Body of pancreas (tissue), 4 donors: ENCODE results near the gene TFPI. TPM values are rescaled to one million over a fixed set of nuclear protein-coding genes. Genes with fewer than 3 reads are reported as not detected.

Experiments used
- ATAC-seq: fragments of 150-250 bp; one replicate; pipeline ENCODE4 v1.9.1; 2016
- DNase-seq, 4 donors: peaks; one replicate each; pipeline ENCODE4 v3.0.0-alpha.2; 2019
- H3K27ac ChIP-seq, 4 donors: fragments of 200-600 bp; sonication (generic); 1 replicate in 3 of 4; 2 replicates in 1 of 4; pipeline versions ENCODE4 v1.5.1 to v1.6.1; 2016 to 2019; ENCODE audit warnings: mild to moderate bottlenecking in 1 of 4, mixed read lengths in 1 of 4, moderate library complexity in 1 of 4
- H3K27me3 ChIP-seq, 2 donors: fragments of 200-600 bp; sonication (generic); one replicate each; pipeline ENCODE4 v1.6.0; 2016; ENCODE audit warnings: mild to moderate bottlenecking in 1 of 2
- H3K36me3 ChIP-seq, 2 donors: fragments of 200-600 bp; sonication (generic); replicated peaks in 1 of 2; 2 replicates each; pipeline ENCODE4 v1.5.1; 2016; ENCODE audit warnings: low read depth in 2 of 2; ENCODE audit not compliant: insufficient read depth in 1 of 2
- H3K4me1 ChIP-seq: fragments of 200-600 bp; sonication (generic); one replicate; pipeline ENCODE4 v1.6.0; 2016
- H3K4me3 ChIP-seq, 2 donors: fragments of 200-600 bp; sonication (generic); 1 replicate in 1 of 2; 2 replicates in 1 of 2; pipeline ENCODE4 v1.5.1; 2016 to 2019
- H3K9me3 ChIP-seq, 3 donors: fragments of 200-600 bp; sonication (generic); 1 replicate in 2 of 3; 2 replicates in 1 of 3; pipeline ENCODE4 v1.5.1; 2016
- CTCF ChIP-seq, 7 experiments: fragments of 450-650 bp in 4 of 7; fragments of 200-600 bp in 3 of 7; sonication (generic) in 3 of 7; IDR thresholded peaks; one replicate each; pipeline ENCODE4 v1.5.1; 2016 to 2019; ENCODE audit warnings: antibody characterized with exemption in 7 of 7
- POLR2A ChIP-seq, 3 donors: fragments of 450-650 bp; IDR thresholded peaks; one replicate each; pipeline ENCODE4 v1.6.1; 2016; ENCODE audit warnings: antibody characterized with exemption in 3 of 3, mild to moderate bottlenecking in 2 of 3
- WGBS, 2 donors: methylation state at CpG; one replicate each; pipeline ENCODE4 v1.1.5; 2017; 5-methylcytosine and 5-hydroxymethylcytosine counted together
- intact Hi-C: fragments of 100-400 bp; cut with DNase I; formaldehyde crosslinking; loops from one replicate; pipeline ENCODE4 v1.15.1; 2023
- total RNA-seq, 2 donors: library from RNA; depleted of rRNA; stranded (reverse); fragments of >200 nt; gene quantifications; one replicate each; pipeline ENCODE4 v1.1.0, GENCODE V29; 2016

TFPI gene
- total RNA-seq, 2 donors from 2014 or later, result 21.1 to 54.2 TPM

GRCh38 chr2:187451510-187451909 lies 102.7 kb downstream of the TFPI start:
- no peak for DNase-seq
- H3K9me3 ChIP-seq, result no peaks in the 10 kb centered on the region
- H3K36me3 ChIP-seq, result no peaks in the 10 kb centered on the region
- no peaks in the 10 kb centered on the region for H3K27me3 ChIP-seq
- H3K27ac ChIP-seq, result no peak overlapping the region
- no peak for ATAC-seq
- H3K4me3 ChIP-seq, result no peak overlapping the region
- no peak for TF ChIP-seq POLR2A (IDR thresholded peaks at IDR 0.05)
- TF ChIP-seq CTCF (IDR thresholded peaks at IDR 0.05), result no peak
- intact Hi-C loops, result loop anchor here (10.0 kb wide), 1 partner anchor 587 kb away; no protein-coding TSS in a partner anchor
- H3K4me1 ChIP-seq, result no peaks in the 10 kb centered on the region

GRCh38 chr2:187447336-187447735 lies 106.9 kb downstream of the TFPI start:
- no peak overlapping the region for H3K27ac ChIP-seq
- H3K4me1 ChIP-seq, result no peaks in the 10 kb centered on the region
- H3K27me3 ChIP-seq, result no peaks in the 10 kb centered on the region
- H3K4me3 ChIP-seq, result no peak overlapping the region
- intact Hi-C loops, result no loop called here
- WGBS, 2 donors, result 24 to 33% methylated on average over 3 of the region's 3 CpGs
- H3K9me3 ChIP-seq, result no peaks in the 10 kb centered on the region
- H3K36me3 ChIP-seq, result no peaks in the 10 kb centered on the region
- TF ChIP-seq CTCF (IDR thresholded peaks at IDR 0.05) (no peak), POLR2A (IDR thresholded peaks at IDR 0.05) (no peak)
- DNase-seq (no peak), ATAC-seq (no peak)

- H3K27me3 ChIP-seq, result no peaks in the 10 kb centered on the region
- no peaks in the 10 kb centered on the region for H3K36me3 ChIP-seq
- H3K4me1 ChIP-seq, result no peaks in the 10 kb centered on the region
- H3K27ac ChIP-seq, result no peak overlapping the region
- ATAC-seq (no peak), DNase-seq (no peak)
- H3K4me3 ChIP-seq, result no peak overlapping the region
- 59 to 76% methylated on average over 1 of the region's 1 CpG for WGBS, 2 donors
- intact Hi-C loops, result no loop called here
- no peak for TF ChIP-seq POLR2A (IDR thresholded peaks at IDR 0.05)
- no peak for TF ChIP-seq CTCF (IDR thresholded peaks at IDR 0.05)
- H3K9me3 ChIP-seq, result no peaks in the 10 kb centered on the region
Measured at GRCh38 chr2:187446711-187447110, 107.5 kb downstream of the TFPI start.

GRCh38 chr2:187445051-187445450 lies 109.2 kb downstream of the TFPI start:
- 72 to 76% methylated on average over 6 of the region's 6 CpGs for WGBS, 2 donors
- Histone ChIP-seq H3K9me3 (no peaks in the 10 kb centered on the region), H3K4me1 (no peaks in the 10 kb centered on the region), H3K27ac (no peak overlapping the region), H3K36me3 (no peaks in the 10 kb centered on the region), H3K4me3 (no peak overlapping the region), H3K27me3 (no peaks in the 10 kb centered on the region)
- DNase-seq (no peak), ATAC-seq (no peak)
- TF ChIP-seq CTCF (IDR thresholded peaks at IDR 0.05) (no peak), POLR2A (IDR thresholded peaks at IDR 0.05) (no peak)
- intact Hi-C loops, result no loop called here

GRCh38 chr2:187442778-187443177 lies 111.5 kb downstream of the TFPI start:
- no peak for ATAC-seq
- Histone ChIP-seq H3K27ac (no peak overlapping the region), H3K4me1 (no peaks in the 10 kb centered on the region), H3K36me3 (no peaks in the 10 kb centered on the region), H3K9me3 (no peaks in the 10 kb centered on the region), H3K4me3 (no peak overlapping the region), H3K27me3 (no peaks in the 10 kb centered on the region)
- DNase-seq, result no peak
- 48 to 50% methylated on average over 2 of the region's 2 CpGs for WGBS, 2 donors
- intact Hi-C loops, result no loop called here
- TF ChIP-seq CTCF (IDR thresholded peaks at IDR 0.05), result no peak
- TF ChIP-seq POLR2A (IDR thresholded peaks at IDR 0.05), result no peak
